ENCODE data around the gene MS4A15.

DNA sequence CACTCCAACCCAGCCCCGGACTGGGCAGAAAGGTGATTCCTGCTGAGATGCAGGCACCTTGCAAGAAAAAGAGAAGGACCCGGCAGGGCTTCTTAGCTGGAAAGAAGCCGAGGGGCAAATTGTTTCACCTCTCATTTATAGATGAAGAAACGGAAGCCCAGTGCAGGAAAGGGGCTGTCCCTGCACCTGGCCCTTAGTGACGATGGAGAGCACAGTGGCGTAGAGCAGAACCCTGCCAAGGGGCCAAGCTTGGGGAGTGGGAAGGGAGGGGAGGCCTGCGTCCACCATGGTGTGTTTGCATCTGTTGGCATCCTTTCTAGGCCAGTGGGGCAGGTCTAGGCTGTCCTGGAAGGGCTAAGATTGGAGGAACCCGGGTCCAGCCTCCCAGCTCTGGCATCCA is 7.8 kb upstream of the MS4A15 start:
- no peak for TF ChIP-seq POLR2A (IDR thresholded peaks at IDR 0.05)
- TF ChIP-seq, protein P1, sequence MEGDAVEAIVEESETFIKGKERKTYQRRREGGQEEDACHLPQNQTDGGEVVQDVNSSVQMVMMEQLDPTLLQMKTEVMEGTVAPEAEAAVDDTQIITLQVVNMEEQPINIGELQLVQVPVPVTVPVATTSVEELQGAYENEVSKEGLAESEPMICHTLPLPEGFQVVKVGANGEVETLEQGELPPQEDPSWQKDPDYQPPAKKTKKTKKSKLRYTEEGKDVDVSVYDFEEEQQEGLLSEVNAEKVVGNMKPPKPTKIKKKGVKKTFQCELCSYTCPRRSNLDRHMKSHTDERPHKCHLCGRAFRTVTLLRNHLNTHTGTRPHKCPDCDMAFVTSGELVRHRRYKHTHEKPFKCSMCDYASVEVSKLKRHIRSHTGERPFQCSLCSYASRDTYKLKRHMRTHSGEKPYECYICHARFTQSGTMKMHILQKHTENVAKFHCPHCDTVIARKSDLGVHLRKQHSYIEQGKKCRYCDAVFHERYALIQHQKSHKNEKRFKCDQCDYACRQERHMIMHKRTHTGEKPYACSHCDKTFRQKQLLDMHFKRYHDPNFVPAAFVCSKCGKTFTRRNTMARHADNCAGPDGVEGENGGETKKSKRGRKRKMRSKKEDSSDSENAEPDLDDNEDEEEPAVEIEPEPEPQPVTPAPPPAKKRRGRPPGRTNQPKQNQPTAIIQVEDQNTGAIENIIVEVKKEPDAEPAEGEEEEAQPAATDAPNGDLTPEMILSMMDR (IDR thresholded peaks at IDR 0.05), result no peak
